ENCODE results near the gene SH3RF3. TPM values are rescaled to one million over a fixed set of nuclear protein-coding genes. Genes with fewer than 3 reads are reported as not detected.

SH3RF3 gene
- total RNA-seq, 1 donor from 2014 or later, result 35.8 TPM

DNA sequence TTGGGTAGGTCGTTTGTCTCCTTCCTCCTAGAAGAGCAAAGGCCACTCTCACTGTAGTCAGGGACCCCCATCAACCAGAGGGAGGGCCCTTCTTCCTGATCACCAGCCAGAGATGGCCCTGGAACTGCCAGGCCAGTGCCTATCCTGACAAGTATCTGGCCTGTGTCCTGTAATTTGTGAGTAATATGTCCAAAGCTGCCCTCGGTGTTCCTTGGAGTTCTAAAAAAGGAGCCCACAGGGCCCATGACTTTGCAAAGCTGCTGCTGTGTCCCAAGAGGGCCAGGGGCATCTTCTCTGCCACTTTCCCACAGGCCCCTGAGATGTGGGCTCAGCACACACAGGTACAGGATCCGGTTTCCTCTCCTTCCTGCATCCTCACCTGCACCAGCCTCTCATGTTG is 272.4 kb downstream of the SH3RF3 start:
- no peak for DNase-seq (ENCODE audit: extremely low read depth, low read depth, low spot score)

DNA sequence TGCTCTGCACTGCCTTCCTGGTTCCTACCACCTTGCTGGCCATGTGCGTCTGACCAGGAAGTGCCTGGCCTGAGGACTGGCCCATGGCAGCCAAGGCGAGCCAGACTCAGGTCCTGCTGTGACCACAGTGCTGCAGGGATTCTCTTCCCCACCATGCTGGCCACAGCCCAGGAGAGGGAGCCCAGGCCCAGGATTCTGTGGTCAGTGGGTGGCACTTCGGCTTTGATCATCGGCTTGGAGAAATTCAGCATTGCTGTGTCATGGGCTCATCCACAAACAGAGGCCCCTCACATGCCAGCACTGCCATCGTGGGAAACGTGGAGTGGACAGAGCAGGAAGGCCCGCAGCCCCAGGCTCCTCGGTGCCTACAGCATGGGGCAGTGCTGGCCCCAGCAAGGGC is 273.2 kb downstream of the SH3RF3 start:
- DNase-seq (ENCODE audit: extremely low read depth, low read depth, low spot score), result no peak

DNA sequence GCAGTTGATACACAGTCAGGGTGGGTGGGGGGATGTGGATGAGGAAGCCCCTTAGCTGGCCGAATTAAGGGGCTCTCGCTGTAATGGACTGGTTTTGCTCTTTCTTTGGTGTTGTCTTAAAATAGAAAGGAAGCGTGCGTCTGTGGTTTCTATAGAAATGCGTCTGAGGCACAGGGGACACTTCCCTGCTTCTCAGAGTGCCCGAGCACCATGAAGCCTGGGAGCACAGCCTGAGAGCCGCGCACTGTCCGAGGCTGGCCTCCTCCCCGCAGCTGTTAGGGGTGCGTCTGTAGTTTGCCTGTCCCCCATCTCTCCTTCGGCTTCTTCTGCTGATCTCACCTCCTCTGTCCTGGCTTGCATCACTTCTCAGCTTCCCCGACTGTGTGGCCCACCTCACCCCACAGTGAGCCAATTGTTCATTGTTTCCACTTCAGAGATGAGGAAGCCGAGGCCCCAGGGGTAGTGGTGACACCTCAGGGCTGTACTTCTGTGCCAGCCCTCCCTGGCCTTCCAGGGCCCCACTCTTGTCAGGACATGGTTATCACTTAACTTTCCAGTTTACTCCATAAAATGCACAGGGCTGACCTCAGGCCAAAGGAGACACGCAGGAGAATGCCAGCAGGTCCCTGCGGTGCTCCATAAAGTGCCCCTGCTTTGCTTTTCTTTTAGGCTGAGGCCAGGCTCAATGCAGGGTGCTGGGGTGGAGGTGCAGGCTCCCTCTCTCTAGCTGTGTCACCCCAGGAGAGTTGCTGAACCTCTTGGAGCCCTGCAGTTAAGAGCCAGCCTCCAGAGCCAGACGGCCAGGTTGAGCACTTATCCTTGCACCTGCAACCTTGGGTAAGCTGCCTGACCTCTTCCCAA is 274.2 kb downstream of the SH3RF3 start:
- no peak for DNase-seq (ENCODE audit: extremely low read depth, low read depth, low spot score)

DNA sequence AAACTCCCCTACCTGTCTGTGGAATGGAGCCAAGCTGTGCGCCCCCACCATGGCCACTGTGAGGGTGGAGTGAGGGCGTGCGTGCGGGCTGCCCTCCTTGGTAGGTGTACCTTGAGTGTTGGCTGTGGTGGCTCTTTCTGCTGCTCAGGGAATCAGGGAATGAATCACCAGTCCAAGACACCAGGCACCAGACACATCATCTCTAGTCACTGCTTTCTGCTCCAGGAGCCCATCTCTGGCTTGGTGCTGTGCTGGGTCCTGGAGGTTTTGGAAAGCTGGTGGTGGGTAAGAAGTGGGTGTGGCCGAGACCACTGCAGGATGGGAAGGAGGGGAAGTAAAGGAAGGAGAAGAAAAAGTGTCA is 274.8 kb downstream of the SH3RF3 start:
- DNase-seq (ENCODE audit: extremely low read depth, low read depth, low spot score), result no peak

DNA sequence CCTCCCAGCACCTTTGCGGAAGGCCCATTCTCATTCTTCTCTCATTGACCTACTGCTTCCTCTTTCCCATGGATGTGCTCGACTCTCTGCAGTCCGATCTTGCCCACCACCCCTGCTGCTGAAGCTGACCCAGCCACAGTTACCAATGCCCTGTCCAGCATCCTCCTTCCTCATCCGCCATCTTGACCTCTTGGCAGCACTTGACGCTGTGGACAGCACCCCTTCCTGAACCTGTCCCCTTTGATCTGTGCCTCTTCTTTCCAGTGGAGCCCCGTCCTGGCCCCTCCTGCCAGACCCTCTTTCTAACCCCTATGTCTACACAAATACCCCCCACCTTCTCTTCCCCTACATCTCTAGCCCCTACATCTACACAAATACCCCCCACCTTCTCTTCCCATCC is 275.7 kb downstream of the SH3RF3 start:
- DNase-seq (ENCODE audit: extremely low read depth, low read depth, low spot score), result no peak

DNA sequence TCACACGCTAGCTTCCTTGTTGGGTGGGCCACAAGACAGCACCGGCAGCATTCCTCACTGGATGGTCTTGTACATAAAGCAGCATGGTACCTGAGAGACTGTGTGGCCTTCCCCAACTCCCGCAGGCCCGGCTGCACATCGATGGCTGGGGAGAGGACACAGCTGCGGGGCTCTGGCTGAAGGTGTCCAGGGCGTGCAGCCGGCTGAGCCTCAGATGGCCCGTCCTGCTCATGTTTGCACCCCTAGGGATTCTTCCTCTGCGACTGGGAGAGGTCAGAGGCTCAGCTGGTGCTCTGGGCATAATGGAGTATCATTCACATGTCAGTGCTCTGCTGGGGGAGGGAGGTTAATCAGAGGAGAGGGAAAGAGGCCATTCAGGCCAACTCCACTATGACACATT is 276.9 kb downstream of the SH3RF3 start:
- DNase-seq (ENCODE audit: extremely low read depth, low read depth, low spot score), result no peak

DNA sequence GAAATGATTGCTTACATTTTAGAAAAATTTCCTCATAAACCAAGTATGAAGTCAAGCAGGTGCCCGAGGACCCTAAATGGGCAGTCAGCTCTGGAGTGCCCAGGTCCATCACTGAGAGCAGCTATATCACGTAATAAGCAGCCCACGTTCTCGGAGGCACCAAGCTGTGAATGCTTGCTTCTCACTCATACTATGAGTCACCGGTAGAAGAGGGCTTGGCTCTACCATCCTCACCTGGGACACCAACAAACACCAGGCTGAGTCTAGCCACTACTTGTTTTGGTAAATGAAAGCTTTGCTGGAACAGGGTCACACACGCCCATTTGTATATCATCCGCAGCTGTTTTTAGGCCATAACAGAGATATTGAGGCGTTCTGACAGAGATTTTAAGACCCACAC is 277.3 kb downstream of the SH3RF3 start:
- DNase-seq (ENCODE audit: extremely low read depth, low read depth, low spot score), result no peak

DNA sequence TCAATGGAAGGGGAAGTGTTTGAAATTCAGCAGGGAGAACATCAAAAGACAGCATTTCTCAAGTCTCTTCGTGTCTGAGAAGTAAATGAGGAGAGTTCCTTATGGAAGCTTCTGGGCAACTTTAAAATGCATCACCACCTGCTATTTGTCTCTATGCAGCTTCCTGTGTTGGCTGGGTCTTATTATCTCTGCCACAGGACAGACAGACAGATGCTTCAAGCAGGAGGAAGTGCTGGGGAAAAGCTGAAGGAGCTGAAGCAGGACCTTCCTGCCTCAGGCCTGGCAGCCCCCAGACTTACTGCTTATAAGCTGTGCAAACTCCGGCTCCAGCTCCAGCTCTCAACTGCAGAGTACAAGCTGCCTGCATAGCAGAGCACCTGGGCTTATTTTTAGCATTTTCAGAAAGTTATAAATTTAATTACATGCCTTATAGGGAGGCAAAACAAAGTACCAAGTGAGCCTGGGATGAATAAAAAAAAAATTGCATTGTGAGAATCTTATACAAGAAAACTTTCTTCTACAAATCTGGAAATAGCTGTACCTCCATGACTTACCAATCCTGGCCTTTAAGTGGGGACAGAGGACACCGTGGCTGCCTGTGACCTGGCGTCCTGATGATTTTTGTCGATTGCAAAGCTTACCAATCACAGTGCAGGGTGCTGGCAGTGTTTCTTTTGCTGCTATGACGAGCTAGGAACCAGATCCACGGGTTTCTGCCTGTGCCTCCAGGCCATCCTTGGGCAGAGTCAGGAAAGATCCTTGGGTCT is 278.5 kb downstream of the SH3RF3 start:
- DNase-seq (ENCODE audit: extremely low read depth, low read depth, low spot score), result no peak

DNA sequence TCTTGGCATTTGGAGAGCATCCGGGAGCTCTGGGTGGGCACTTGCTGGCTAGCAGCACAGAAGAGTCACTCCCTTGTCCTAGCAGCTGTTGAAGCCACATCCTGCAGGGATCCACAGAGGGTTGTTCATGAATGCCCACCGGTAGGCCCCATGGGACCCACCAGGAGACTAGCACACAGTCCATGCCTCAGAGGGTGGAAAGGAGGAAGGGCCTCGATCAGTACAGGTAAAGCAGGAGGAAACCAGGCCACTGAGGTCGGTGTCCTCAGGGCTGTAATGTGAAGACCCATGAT is 279.0 kb downstream of the SH3RF3 start:
- no peak for DNase-seq (ENCODE audit: extremely low read depth, low read depth, low spot score)

DNA sequence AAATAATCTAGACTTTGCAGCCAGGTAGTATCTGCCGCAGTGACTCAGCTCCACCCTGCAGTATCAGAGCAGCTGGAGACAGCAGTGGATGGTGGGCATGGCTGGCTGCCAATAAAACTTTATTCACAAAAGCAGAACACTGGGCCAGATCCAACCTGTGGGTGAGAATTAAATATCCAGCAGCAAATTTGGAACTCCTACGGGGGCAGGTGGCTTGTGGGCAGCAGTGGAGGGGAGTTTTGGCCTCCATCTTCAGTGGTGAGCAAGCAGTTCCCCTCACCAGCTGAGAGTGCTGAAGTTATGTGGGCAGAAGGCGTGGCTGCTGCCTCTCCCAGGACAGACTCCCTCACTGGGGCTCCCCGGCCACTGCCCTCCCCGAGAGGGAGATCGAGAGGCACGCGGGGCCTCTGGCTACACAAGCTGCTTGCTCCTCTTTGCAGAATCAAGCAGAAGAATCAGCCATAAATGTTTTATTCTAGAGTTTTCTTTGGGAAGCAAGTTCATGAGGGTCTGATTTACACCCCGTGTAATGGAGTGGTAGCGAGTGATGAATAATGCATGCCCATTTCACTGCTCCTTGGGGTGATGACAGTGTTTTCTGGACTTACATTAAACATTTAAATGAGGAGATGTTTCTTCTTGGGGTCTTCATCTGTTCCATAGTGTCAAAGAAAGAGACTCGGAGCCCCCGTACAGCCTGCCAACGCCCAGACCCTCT is 280.5 kb downstream of the SH3RF3 start:
- DNase-seq (ENCODE audit: extremely low read depth, low read depth, low spot score), result no peak

DNA sequence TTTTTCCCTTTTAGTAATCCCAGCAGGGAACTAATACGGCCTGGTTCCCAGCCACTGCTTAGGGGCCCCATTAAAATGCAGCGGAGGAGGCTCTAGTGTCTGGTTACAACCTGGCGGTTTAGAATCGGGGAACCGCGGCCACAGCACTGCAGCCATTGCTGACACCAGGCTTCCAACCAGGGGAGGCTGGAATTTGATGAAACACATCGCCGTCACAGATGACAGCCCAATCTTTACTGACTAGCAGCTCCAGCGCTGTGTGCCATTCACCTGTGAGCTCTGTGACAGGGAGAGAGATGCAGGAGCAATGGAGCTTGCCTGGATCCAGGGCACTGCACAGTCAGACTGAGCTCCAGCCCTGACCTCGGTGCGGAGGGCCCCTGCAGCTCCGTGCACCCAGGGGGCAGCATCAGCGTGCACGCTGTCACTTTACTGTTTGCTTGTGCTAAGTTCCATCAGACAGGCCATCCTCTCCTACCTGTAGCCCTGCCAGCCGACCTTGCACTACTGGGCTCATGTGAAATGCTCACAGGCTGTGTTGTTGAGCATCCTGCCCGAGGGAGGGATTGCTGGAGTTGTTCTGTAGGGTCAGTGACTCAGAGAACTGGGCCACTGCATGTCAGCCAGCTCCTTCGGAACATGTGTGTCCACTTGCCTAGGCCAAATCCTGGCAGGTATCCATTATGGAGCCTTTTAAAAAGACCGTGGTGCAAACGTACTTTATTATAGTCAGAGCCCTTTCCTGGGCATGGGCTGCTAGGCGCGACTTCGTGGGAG is 281.2 kb downstream of the SH3RF3 start:
- no peak for DNase-seq (ENCODE audit: extremely low read depth, low read depth, low spot score)

DNA sequence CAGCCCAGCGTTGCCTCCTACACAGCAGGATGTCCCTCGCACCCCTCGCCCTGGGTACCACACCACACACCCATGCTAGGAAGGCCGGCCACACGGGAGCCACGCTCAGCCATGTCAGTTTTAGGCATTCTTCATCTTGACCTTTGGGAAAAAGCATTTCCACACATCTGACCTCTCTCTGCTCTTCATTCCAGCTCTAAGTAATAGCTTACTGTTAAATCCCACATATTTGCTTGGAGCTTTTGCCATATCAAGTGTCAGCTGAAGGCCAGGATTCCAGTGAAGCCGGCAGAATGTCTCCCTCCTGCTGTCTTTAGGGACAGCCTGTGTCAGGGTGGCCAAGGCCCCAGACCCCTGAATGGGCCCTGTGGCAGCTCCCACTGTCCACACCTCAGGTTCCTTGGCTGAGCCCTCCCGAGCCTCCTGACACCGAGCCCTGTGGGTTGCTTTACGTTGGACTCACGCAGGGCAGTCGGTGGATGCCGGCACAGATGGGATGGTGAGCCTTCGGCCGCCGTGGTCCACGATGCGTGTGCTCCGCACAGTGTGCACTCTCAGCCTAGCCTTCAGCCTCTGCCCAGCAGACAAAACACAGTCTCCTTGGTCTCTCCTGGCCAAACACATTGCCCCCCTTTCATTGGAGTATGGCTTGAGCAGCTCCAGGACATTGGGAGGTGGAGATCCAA is 282.8 kb downstream of the SH3RF3 start:
- DNase-seq (ENCODE audit: extremely low read depth, low read depth, low spot score), result no peak

DNA sequence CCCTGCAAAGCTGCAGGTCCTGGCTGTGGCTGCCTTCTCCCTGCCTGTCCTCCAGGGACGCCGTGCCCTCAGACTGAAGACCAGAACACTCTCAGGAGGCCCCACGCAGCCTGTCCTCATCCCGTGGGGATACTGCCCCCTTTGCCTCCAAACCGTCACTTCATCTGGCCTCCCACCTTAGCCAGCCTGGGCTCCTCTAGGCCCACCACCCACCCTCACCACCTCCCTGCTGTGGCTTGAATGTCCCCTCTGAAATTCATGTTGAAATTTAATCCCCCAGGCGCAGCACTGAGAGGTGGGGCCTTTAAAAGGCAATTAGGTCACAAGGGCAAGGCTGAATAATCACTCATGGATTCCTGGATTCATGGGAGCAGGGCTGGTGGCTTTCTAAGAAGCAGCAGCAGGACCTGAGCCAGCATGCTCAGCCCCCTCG is 286.6 kb downstream of the SH3RF3 start:
- no peak for DNase-seq (ENCODE audit: extremely low read depth, low read depth, low spot score)

DNA sequence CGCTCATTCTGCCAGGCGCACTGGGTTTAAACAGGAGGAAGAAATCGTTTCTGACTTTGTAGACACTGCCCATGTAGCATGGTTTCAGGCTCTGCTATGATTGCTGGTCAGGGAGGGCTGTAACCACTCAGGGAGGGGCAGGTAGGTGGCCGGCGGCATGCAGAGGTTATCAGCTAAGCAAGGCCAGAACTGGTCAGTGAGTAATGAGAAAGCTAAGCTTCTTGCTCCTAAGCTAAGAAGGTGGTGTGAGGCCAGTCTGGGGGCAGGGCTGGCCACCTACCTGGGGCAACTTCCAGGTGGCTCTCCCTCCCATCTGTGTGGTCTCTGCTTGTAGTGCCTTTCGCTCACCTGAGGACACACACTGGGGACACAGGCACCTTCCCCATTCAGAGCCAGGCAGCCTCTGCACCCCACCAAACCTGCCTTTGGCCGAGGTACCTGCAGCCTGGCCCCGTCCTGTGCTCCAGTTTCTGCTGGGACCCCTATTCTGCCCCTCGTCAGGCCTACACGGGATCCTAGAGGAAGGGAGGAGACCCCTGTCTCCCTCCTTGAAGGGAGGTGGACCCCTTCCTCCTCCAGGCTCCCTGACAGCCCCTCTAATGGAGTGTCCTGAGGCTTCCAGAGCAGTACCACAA is 288.8 kb downstream of the SH3RF3 start:
- no peak for DNase-seq (ENCODE audit: extremely low read depth, low read depth, low spot score)

DNA sequence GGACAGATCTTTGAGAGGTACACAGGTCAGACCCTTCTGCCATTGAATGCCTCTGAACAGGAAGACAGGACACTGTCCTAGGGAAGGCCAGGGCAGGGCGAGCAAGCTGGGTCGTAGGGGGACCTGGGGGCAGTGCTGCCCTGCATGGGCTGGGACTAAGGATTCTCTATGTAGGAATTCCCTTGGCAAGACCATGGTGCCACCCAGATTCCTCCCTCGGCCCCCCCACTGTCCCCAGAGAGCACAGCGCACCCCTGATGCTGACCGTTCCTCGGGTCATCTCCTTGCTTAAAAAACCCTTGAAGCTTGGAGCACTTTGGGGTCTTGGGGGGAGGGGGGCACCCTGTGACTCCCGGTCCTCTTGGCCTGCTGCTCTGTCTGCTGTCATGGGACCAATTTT is 289.7 kb downstream of the SH3RF3 start:
- no peak for DNase-seq (ENCODE audit: extremely low read depth, low read depth, low spot score)

DNA sequence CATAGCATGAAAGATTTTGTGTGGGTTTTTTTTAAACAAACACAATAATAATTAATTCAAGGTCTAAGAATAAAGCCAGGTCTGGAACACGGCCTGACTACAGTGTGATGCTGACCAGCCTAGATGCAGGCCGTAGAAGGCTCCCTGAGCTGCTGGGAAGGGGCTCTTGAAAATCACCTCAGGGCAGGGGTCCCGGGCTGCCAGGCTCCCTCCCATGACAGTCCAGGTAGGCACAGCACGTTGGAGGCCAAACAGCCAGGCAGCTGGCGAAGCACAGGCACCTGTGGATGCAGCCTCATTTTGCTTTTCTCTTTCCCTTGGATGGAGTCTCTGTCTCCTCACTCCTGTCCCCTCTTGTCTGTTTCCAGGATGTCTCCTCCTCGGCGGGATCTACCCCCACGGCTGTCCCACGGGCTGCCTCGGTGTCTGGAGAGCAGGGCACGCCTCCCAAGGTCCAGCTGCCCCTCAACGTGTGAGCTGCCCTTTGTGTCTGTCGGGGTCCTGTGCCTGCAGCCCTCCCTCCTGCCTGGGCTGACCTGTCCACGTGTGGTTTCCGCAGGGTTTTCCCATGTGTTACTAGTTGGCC is 290.3 kb downstream of the SH3RF3 start:
- DNase-seq (ENCODE audit: extremely low read depth, low read depth, low spot score), result no peak

DNA sequence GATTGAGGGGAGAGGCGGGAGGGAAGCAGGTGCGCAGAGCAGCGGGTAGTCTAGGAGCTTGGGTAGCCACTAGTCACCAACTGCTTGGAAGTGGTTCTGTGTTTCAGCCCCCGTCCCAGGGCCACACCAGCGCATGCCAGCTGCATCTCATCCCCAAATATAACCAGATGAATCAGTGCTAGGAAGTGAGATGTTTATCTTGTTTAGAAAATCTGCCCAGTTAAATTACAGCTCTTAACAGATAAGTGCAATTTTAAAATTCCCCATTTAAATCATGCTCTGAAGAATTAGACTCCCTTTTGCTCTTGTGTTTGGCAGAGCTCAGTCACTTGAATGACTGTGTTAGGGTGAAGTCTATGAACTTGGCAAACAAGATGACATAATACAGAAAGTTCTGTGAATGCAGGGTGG is 291.0 kb downstream of the SH3RF3 start:
- DNase-seq (ENCODE audit: extremely low read depth, low read depth, low spot score), result no peak

DNA sequence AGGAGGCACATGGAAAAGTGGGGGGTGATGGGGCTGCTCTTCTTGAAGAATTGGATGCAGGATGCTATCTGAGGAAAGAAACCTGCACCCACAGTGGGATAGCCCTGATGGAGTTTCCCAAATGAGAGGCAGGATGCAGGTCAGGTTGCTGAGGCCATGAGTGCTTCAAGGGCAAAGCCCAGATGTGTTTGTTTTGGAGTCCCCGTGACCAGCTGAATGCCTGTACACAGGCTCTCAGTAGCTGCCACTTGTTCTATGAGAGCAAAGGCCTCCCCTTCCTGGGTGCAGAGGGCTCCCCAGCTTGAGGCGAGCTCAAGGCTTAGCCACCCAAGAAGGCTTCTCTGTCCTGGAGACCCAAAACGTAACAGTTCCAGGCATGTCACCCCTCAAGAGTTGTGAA is 292.1 kb downstream of the SH3RF3 start:
- no peak for DNase-seq (ENCODE audit: extremely low read depth, low read depth, low spot score)

DNA sequence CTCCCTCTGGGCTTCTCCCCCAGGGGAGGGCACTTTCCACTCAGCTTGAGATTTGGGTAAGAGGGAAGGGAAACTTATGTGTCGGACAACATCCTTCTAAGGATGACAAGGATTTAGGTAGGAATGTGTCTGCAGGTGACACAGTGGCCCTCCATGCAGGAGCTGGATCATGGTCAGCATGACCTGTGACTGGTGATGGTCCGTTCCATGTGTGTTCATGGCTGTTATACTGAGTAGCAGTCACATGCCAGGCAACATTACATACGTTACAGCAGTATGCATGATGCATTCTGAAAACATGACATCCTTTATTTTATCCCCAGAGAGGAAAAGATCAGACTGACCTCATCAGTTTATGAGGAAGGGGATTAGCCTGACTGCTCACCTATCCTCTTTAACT is 292.6 kb downstream of the SH3RF3 start:
- no peak for DNase-seq (ENCODE audit: extremely low read depth, low read depth, low spot score)
